H1 (cell line): Measurements from ENCODE around the gene CCDC14. TPM values are rescaled to one million over a fixed set of nuclear protein-coding genes. Genes with fewer than 3 reads are reported as not detected.

Experiments
- CTCF ChIA-PET: fragments of 300-600 bp; sonication (Branson Sonifier 250); formaldehyde crosslinking; loops from one replicate; lab custom pipeline; 2021; ENCODE audit not compliant: partially characterized antibody; lab: Charles Lee
- POLR2A ChIA-PET: fragments of 300-600 bp; sonication (Branson Sonifier 250); formaldehyde crosslinking; loops from one replicate; lab custom pipeline; 2021; ENCODE audit warnings: inconsistent platforms; ENCODE audit not compliant: partially characterized antibody; lab: Charles Lee
- DNase-seq, 2 experiments: peaks; one replicate each; pipeline versions ENCODE4 v3.0.0 to v3.0.0-alpha.2; 2010 to 2022; ENCODE audit warnings: low spot score in 2 of 2, low read depth in 1 of 2, mixed read lengths in 1 of 2
- FAIRE-seq: peaks from 2 replicates; lab custom pipeline; 2011; peaks lifted over from hg19 to GRCh38; lab: Jason Lieb, UNC
- H2AFZ ChIP-seq: 2 replicates; pipeline ENCODE4 v1.8.1; 2012; ENCODE audit warnings: low read length, inconsistent platforms
- H2AK5ac ChIP-seq: 2 replicates; pipeline ENCODE4 v1.6.1; 2013; ENCODE audit warnings: low read depth, low read length
- H2BK120ac ChIP-seq: replicated peaks from 2 replicates; pipeline ENCODE3; 2013; ENCODE audit warnings: low read depth, low read length, inconsistent platforms
- H2BK12ac ChIP-seq: 2 replicates; pipeline ENCODE4 v1.6.1; 2013; ENCODE audit warnings: low read depth, low read length
- H2BK15ac ChIP-seq: 2 replicates; pipeline ENCODE4 v1.6.1; 2013; ENCODE audit warnings: low read length
- H2BK20ac ChIP-seq: 2 replicates; pipeline ENCODE4 v1.6.1; 2013; ENCODE audit warnings: low read length
- H2BK5ac ChIP-seq: 2 replicates; pipeline ENCODE4 v1.6.1; 2013; ENCODE audit warnings: low read depth, low read length
- H3K14ac ChIP-seq: 2 replicates; pipeline ENCODE4 v1.6.1; 2013; ENCODE audit warnings: inconsistent platforms; ENCODE audit not compliant: insufficient read length
- H3K18ac ChIP-seq: 2 replicates; pipeline ENCODE4 v1.6.1; 2013; ENCODE audit warnings: low read length; ENCODE audit errors: extremely low read depth
- H3K23ac ChIP-seq: 2 replicates; pipeline ENCODE4 v1.6.1; 2013; ENCODE audit warnings: inconsistent platforms; ENCODE audit not compliant: insufficient read length
- H3K23me2 ChIP-seq: 2 replicates; pipeline ENCODE4 v1.6.1; 2013; ENCODE audit warnings: low read depth, low read length
- H3K27ac ChIP-seq: 2 replicates; pipeline ENCODE4 v1.6.1; 2011; ENCODE audit warnings: low read depth, low read length, inconsistent platforms
- H3K27me3 ChIP-seq, 4 experiments: replicated peaks in 1 of 4; 1 replicate in 1 of 4; 2 replicates in 3 of 4; pipeline versions ENCODE4 v1.6.1 to v1.8.1; 2011 to 2013; ENCODE audit warnings: low read length in 3 of 4, mild to moderate bottlenecking in 3 of 4, inconsistent platforms in 2 of 4, mixed read lengths in 2 of 4, moderate library complexity in 1 of 4; ENCODE audit not compliant: control insufficient read depth in 3 of 4, insufficient read depth in 3 of 4; ENCODE audit errors: extremely low read depth in 1 of 4
- H3K36me3 ChIP-seq, 4 experiments: 2 replicates each; pipeline versions ENCODE4 v1.6.1 to v1.8.1; 2011 to 2013; ENCODE audit warnings: mild to moderate bottlenecking in 4 of 4, low read length in 3 of 4, moderate library complexity in 2 of 4, control low read depth in 1 of 4, inconsistent platforms in 1 of 4; ENCODE audit not compliant: insufficient read depth in 4 of 4, control insufficient read depth in 2 of 4
- H3K4ac ChIP-seq: replicated peaks from 2 replicates; pipeline ENCODE3; 2013; ENCODE audit warnings: low read length, low read depth, mixed read lengths, inconsistent platforms; ENCODE audit not compliant: insufficient read length
- H3K4me1 ChIP-seq, 4 experiments: replicated peaks in 1 of 4; 1 replicate in 1 of 4; 2 replicates in 3 of 4; pipeline versions ENCODE4 v1.6.1 to v1.8.1; 2011 to 2013; ENCODE audit warnings: low read length in 3 of 4, inconsistent platforms in 2 of 4, mixed read lengths in 1 of 4; ENCODE audit not compliant: insufficient read depth in 4 of 4, control insufficient read depth in 3 of 4
- H3K4me2 ChIP-seq, 2 experiments: 2 replicates each; pipeline versions ENCODE4 v1.6.1 to v1.8.1; 2011 to 2013; ENCODE audit warnings: low read depth in 2 of 2, low read length in 2 of 2, control low read depth in 1 of 2, inconsistent platforms in 1 of 2, mild to moderate bottlenecking in 1 of 2; ENCODE audit not compliant: insufficient read depth in 1 of 2
- H3K4me3 ChIP-seq, 4 experiments: fragments of 200-600, 300-600 bp in 1 of 4; sonication (generic), shearing (Covaris generic), sonication (Bioruptor Twin) in 1 of 4; 2 replicates each; pipeline versions ENCODE4 v1.5.1 to v1.8.1; 2011 to 2016; ENCODE audit warnings: low read length in 4 of 4, low read depth in 3 of 4, control low read depth in 2 of 4, inconsistent platforms in 2 of 4, mild to moderate bottlenecking in 2 of 4, mixed read lengths in 1 of 4, moderate library complexity in 1 of 4; ENCODE audit not compliant: insufficient read depth in 2 of 4; ENCODE audit errors: extremely low read depth in 1 of 4
- H3K56ac ChIP-seq: replicated peaks from 2 replicates; pipeline ENCODE3; 2013; ENCODE audit warnings: low read depth, mild to moderate bottlenecking, mixed read lengths, low read length, inconsistent platforms; ENCODE audit not compliant: insufficient read length
- H3K79me1 ChIP-seq: 2 replicates; pipeline ENCODE4 v1.6.1; 2013; ENCODE audit warnings: low read depth, low read length, control low read depth
- H3K79me2 ChIP-seq, 2 experiments: 2 replicates each; pipeline versions ENCODE4 v1.6.1 to v1.8.1; 2012 to 2013; ENCODE audit warnings: low read length in 2 of 2, mild to moderate bottlenecking in 2 of 2, inconsistent platforms in 1 of 2; ENCODE audit not compliant: insufficient read depth in 2 of 2, control insufficient read depth in 1 of 2
- H3K9ac ChIP-seq, 4 experiments: replicated peaks in 1 of 4; 1 replicate in 1 of 4; 2 replicates in 3 of 4; pipeline versions ENCODE4 v1.6.1 to v1.8.1; 2011 to 2013; ENCODE audit warnings: low read depth in 3 of 4, low read length in 3 of 4, control low read depth in 2 of 4, mild to moderate bottlenecking in 2 of 4, moderate library complexity in 2 of 4, inconsistent platforms in 1 of 4; ENCODE audit errors: extremely low read depth in 1 of 4
- H3K9me3 ChIP-seq, 2 experiments: 2 replicates each; pipeline versions ENCODE4 v1.6.1 to v1.8.1; 2012 to 2013; ENCODE audit warnings: mild to moderate bottlenecking in 2 of 2, moderate library complexity in 2 of 2, control low read depth in 1 of 2, inconsistent platforms in 1 of 2, low read depth in 1 of 2, low read length in 1 of 2, mixed read lengths in 1 of 2; ENCODE audit not compliant: insufficient read depth in 2 of 2
- H4K20me1 ChIP-seq, 2 experiments: replicated peaks in 1 of 2; 2 replicates each; pipeline versions ENCODE3 to v1.8.1; 2011 to 2013; ENCODE audit warnings: inconsistent platforms in 2 of 2, low read length in 2 of 2, mild to moderate bottlenecking in 1 of 2; ENCODE audit not compliant: insufficient read depth in 2 of 2, control insufficient read depth in 1 of 2
- H4K5ac ChIP-seq: 2 replicates; pipeline ENCODE4 v1.6.1; 2013; ENCODE audit warnings: low read length, low read depth, mixed read lengths, inconsistent platforms; ENCODE audit not compliant: insufficient read length
- H4K8ac ChIP-seq: 2 replicates; pipeline ENCODE4 v1.8.0; 2013; ENCODE audit warnings: mild to moderate bottlenecking, moderate library complexity, low read length, inconsistent platforms; ENCODE audit not compliant: insufficient read depth; ENCODE audit errors: extremely low read depth
- H4K91ac ChIP-seq: replicated peaks from 2 replicates; pipeline ENCODE3; 2013; ENCODE audit warnings: low read length, mixed read lengths, inconsistent platforms; ENCODE audit not compliant: insufficient read length
- ATF2 ChIP-seq: IDR thresholded peaks from 2 replicates; pipeline ENCODE4 v1.6.1; 2012; ENCODE audit warnings: low read length, inconsistent platforms
- BCL11A ChIP-seq, 2 experiments: IDR thresholded peaks; one replicate each; pipeline ENCODE4 v1.6.1; 2011; ENCODE audit warnings: low read depth in 2 of 2, low read length in 2 of 2, mild to moderate bottlenecking in 2 of 2
- CREB1 ChIP-seq: IDR thresholded peaks from 2 replicates; pipeline ENCODE4 v1.6.1; 2012; ENCODE audit warnings: inconsistent platforms
- CTBP2 ChIP-seq: IDR thresholded peaks from 2 replicates; pipeline ENCODE4 v1.7.0; 2011; ENCODE audit warnings: borderline replicate concordance, mild to moderate bottlenecking, moderate library complexity, mixed read lengths, low read length; ENCODE audit not compliant: insufficient read depth, insufficient read length
- KDM5A ChIP-seq: fragments of 200-600 bp; IDR thresholded peaks from 2 replicates; pipeline ENCODE4 v1.7.1; 2012; ENCODE audit warnings: mild to moderate bottlenecking, low read length, inconsistent platforms, mixed read lengths
- NRF1 ChIP-seq: IDR thresholded peaks from 2 replicates; pipeline ENCODE4 v1.6.1; 2011; ENCODE audit warnings: mild to moderate bottlenecking, low read depth, low read length, improper control_type of control experiment
- POLR2A ChIP-seq, 2 experiments: IDR thresholded peaks; 1 replicate in 1 of 2; 2 replicates in 1 of 2; pipeline ENCODE4 v1.6.1; 2011; ENCODE audit warnings: low read depth in 2 of 2, low read length in 2 of 2, mild to moderate bottlenecking in 2 of 2; ENCODE audit errors: control extremely low read depth in 1 of 2
- TAF7 ChIP-seq: optimal IDR thresholded peaks from 2 replicates; pipeline ENCODE3; 2011; ENCODE audit warnings: low read depth, mild to moderate bottlenecking, inconsistent platforms, low read length, moderate library complexity, borderline replicate concordance
- TBP ChIP-seq: IDR thresholded peaks from 2 replicates; pipeline ENCODE4 v1.6.1; 2011; ENCODE audit warnings: low read depth, low read length, improper control_type of control experiment
- YY1 ChIP-seq: IDR thresholded peaks from 2 replicates; pipeline ENCODE4 v1.6.1; 2011; ENCODE audit warnings: low read depth, mild to moderate bottlenecking, low read length
- WGBS, 2 experiments: shearing (Covaris generic) in 1 of 2; methylation state at CpG; one replicate each; pipeline versions ENCODE4 v1.1.6 to v1.1.7; 2013 to 2015; ENCODE audit warnings: low lambda C conversion rate in 2 of 2, mixed read lengths in 2 of 2, inconsistent platforms in 1 of 2, low coverage in 1 of 2, missing lambda C conversion rate in 1 of 2; ENCODE audit not compliant: insufficient replicate concordance in 2 of 2, insufficient coverage in 1 of 2, insufficient read length in 1 of 2; ENCODE audit errors: extremely low coverage in 1 of 2, missing lambda C conversion rate in 1 of 2; 5-methylcytosine and 5-hydroxymethylcytosine counted together
- polyA plus RNA-seq, 7 experiments: library from polyadenylated mRNA; depleted of rRNA in 3 of 7; stranded (reverse) in 5 of 7; unstranded in 2 of 7; fragments of >200 nt in 5 of 7; fragments of 200-250 nt in 2 of 7; gene quantifications; 1 replicate in 5 of 7; 2 replicates in 1 of 7; 4 replicates in 1 of 7; pipeline versions ENCODE4 v1.2.1 to v1.2.3, GENCODE V29; 2011 to 2013; ENCODE audit warnings: missing spikeins in 2 of 7, mixed read lengths in 2 of 7
- total RNA-seq: library from RNA; stranded (reverse); fragmentation: NEBNext Ultra II Directional; extraction: Animal tissue kit (Norgen Biotek cat#: 25700); gene quantifications from 2 replicates; pipeline ENCODE4 v1.2.1, GENCODE V29; 2021
- TF ChIP-seq, protein P1 (sequence below), 3 experiments: IDR thresholded peaks; 1 replicate in 2 of 3; 2 replicates in 1 of 3; pipeline versions ENCODE4 v1.5.1 to v1.6.1; 2011; ENCODE audit warnings: low read length in 3 of 3, mild to moderate bottlenecking in 3 of 3, inconsistent platforms in 2 of 3, low read depth in 1 of 3, moderate library complexity in 1 of 3; ENCODE audit not compliant: insufficient read depth in 1 of 3; ENCODE audit errors: control extremely low read depth in 1 of 3

Gene CCDC14
- total and polyA plus RNA-seq, 2 of the 8 experiments (the other 6 are each of a cell fraction or from before 2014, with no cell fraction given): 53.6 to 95.7 TPM

GRCh38 chr3:123920383-123920782 is 40.6 kb downstream of the CCDC14 start:
- H3K56ac ChIP-seq: no peak overlapping the region
- 0 out of 2 replicates have a peak, but pooled peaks cover 2% of the 10 kb centered on the region for H3K79me1 ChIP-seq
- H2BK20ac ChIP-seq: no peak overlapping the region
- no peak overlapping the region for H3K18ac ChIP-seq
- H3K4me1 ChIP-seq: no peaks in the 10 kb centered on the region
- ChIA-PET CTCF (interaction anchor here (1.3 to 1.4 kb wide), 2 partner anchors 9 to 12 kb away, joined by 3 read pairs; no protein-coding TSS in a partner anchor), POLR2A (no interaction called here)
- H2BK5ac ChIP-seq: no peak overlapping the region
- H2BK120ac ChIP-seq: no peak overlapping the region
- no peak overlapping the region for H3K4ac ChIP-seq
- H2BK12ac ChIP-seq: no peak overlapping the region
- no peak overlapping the region for H4K8ac ChIP-seq
- H3K27me3 ChIP-seq: no peaks in the 10 kb centered on the region
- H3K79me2 ChIP-seq: no peaks in the 10 kb centered on the region
- FAIRE-seq (no peak), DNase-seq (no peak)
- H3K9me3 ChIP-seq: no peaks in the 10 kb centered on the region
- H2AK5ac ChIP-seq: no peak overlapping the region
- H3K4me3 ChIP-seq: no peak overlapping the region
- H3K27ac ChIP-seq: no peak overlapping the region
- H3K4me2 ChIP-seq: no peak overlapping the region
- H3K23me2 ChIP-seq: no peaks in the 10 kb centered on the region
- peaks cover 0 to 15% (median 3%) of the 10 kb centered on the region in 4 experiments; a peak in 5 of 8 replicates for H3K36me3 ChIP-seq
- no peak overlapping the region for H3K9ac ChIP-seq
- 94% methylated on average over 1 of the region's 1 CpG; no CpG with 5 or more reads in 1 of the 2 experiments for WGBS, 2 experiments
- H2AFZ ChIP-seq: no peak overlapping the region
- no peak overlapping the region for H4K5ac ChIP-seq
- H3K14ac ChIP-seq: no peak overlapping the region
- H4K91ac ChIP-seq: no peak overlapping the region
- no peak overlapping the region for H3K23ac ChIP-seq
- no peak overlapping the region for H2BK15ac ChIP-seq
- H4K20me1 ChIP-seq: peaks cover 0 to 3% of the 10 kb centered on the region in 2 experiments
- TF ChIP-seq ATF2: no peak
- TF ChIP-seq TAF7: no peak
- no peak for TF ChIP-seq YY1
- no peak for TF ChIP-seq NRF1
- TF ChIP-seq BCL11A (IDR thresholded peaks at IDR 0.05; ENCODE audit: low read depth in 2 of 2, low read length in 2 of 2): no peak
- no peak for TF ChIP-seq CREB1
- TF ChIP-seq KDM5A: no peak
- TF ChIP-seq CTBP2: no peak
- no peak for TF ChIP-seq POLR2A (IDR thresholded peaks at IDR 0.05; ENCODE audit: control extremely low read depth in 1 of 2, low read depth in 2 of 2, low read length in 2 of 2)
- TF ChIP-seq, protein P1, sequence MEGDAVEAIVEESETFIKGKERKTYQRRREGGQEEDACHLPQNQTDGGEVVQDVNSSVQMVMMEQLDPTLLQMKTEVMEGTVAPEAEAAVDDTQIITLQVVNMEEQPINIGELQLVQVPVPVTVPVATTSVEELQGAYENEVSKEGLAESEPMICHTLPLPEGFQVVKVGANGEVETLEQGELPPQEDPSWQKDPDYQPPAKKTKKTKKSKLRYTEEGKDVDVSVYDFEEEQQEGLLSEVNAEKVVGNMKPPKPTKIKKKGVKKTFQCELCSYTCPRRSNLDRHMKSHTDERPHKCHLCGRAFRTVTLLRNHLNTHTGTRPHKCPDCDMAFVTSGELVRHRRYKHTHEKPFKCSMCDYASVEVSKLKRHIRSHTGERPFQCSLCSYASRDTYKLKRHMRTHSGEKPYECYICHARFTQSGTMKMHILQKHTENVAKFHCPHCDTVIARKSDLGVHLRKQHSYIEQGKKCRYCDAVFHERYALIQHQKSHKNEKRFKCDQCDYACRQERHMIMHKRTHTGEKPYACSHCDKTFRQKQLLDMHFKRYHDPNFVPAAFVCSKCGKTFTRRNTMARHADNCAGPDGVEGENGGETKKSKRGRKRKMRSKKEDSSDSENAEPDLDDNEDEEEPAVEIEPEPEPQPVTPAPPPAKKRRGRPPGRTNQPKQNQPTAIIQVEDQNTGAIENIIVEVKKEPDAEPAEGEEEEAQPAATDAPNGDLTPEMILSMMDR (IDR thresholded peaks at IDR 0.05; ENCODE audit: control extremely low read depth in 1 of 3, insufficient read depth in 1 of 3, low read depth in 1 of 3, low read length in 3 of 3): no peak
- TF ChIP-seq TBP: no peak
